ENCODE results near the gene SOX6.

- TF ChIP-seq CTCF (IDR thresholded peaks at IDR 0.05 in 4 of 5, conservative IDR thresholded peaks at IDR 0.05 in 1 of 5) (no peak), POLR2A (IDR thresholded peaks at IDR 0.05) (no peak)
Measured at GRCh38 chr11:16001044-16001568, 355.2 kb downstream of the SOX6 start.
